ENCODE data around the gene OR6V1. TPM values are rescaled to one million over a fixed set of nuclear protein-coding genes. Genes with fewer than 3 reads are reported as not detected.

Gene OR6V1
- total and polyA plus RNA-seq, 2 donors (not counting 1 experiment from before 2014, with no cell fraction given), result not detected

GRCh38 chr7:143015926-143016490 lies 36.1 kb upstream of the OR6V1 start:
- Histone ChIP-seq H2AFZ (ENCODE audit: insufficient read depth, low read depth, low read length, poor library complexity, severe bottlenecking) (no peak overlapping the region), H4K20me1 (ENCODE audit: control insufficient read depth, insufficient read depth, low read length, poor library complexity, severe bottlenecking) (no peaks in the 10 kb centered on the region), H3K4me1 (ENCODE audit: control insufficient read depth in 2 of 2, insufficient read depth in 2 of 2, low read length in 2 of 2) (peaks cover 72 to 73% of the 10 kb centered on the region in 2 donors), H3K9ac (ENCODE audit: low read length) (peak overlapping the region; percentile 58), H3K27me3 (replicated peaks in 1 of 4; ENCODE audit: control extremely low read depth in 1 of 4, control insufficient read depth in 3 of 4, insufficient read depth in 4 of 4, low read length in 3 of 4) (no peaks in the 10 kb centered on the region), H3K27ac (ENCODE audit: low read length in 2 of 2) (peak overlapping the region; percentile 81 to 85), H3K79me2 (ENCODE audit: control insufficient read depth, insufficient read depth, low read length) (no peaks in the 10 kb centered on the region), H3K4me3 (ENCODE audit: control extremely low read depth in 1 of 5, extremely low read depth in 1 of 5, insufficient read depth in 1 of 5, low read depth in 2 of 5, low read length in 4 of 5) (peak overlapping the region in 1 of 5 experiments; percentile 60), H3K4me2 (replicated peaks; ENCODE audit: low read depth, low read length, poor library complexity, severe bottlenecking) (peak overlapping the region; percentile 78), H3K9me3 (ENCODE audit: control extremely low read depth in 1 of 3, control insufficient read depth in 2 of 3, insufficient read depth in 1 of 3, low read length in 2 of 3) (peaks cover 0 to 6% (median 0%) of the 10 kb centered on the region in 3 donors), H3K36me3 (replicated peaks in 1 of 2; ENCODE audit: control extremely low read depth in 1 of 2, control insufficient read depth in 1 of 2, extremely low read depth in 1 of 2, insufficient read depth in 2 of 2, low read length in 1 of 2) (no peaks in the 10 kb centered on the region)
- Mint-ChIP-seq H3K4me3 (peak overlapping the region; percentile 24), H3K4me1 (peaks cover 77% of the 10 kb centered on the region), H3K9me3 (ENCODE audit: insufficient read depth) (no peaks in the 10 kb centered on the region), H3K27ac (peak overlapping the region; percentile 78), H3K27me3 (no peaks in the 10 kb centered on the region)
- intact Hi-C loops (cut with micrococcal nuclease), result loop anchor here (2.0 kb wide), 1 partner anchor 69 kb away; no protein-coding TSS in a partner anchor
- ChIA-PET POLR2A (no interaction called here), CTCF (interaction anchor here (0.6 to 24.7 kb wide), 10 partner anchors 7 to 390 kb away, joined by 3 to 809 read pairs (median 8); partner anchors contain the start of genes TAS2R39 and TAS2R40)
- ATAC-seq (ENCODE audit: low read depth), result no peak
- TF ChIP-seq EZH2 (IDR thresholded peaks at IDR 0.05; ENCODE audit: borderline replicate concordance, insufficient read depth, low read depth, low read length, poor library complexity, severe bottlenecking), result no peak
- TF ChIP-seq, protein P1, sequence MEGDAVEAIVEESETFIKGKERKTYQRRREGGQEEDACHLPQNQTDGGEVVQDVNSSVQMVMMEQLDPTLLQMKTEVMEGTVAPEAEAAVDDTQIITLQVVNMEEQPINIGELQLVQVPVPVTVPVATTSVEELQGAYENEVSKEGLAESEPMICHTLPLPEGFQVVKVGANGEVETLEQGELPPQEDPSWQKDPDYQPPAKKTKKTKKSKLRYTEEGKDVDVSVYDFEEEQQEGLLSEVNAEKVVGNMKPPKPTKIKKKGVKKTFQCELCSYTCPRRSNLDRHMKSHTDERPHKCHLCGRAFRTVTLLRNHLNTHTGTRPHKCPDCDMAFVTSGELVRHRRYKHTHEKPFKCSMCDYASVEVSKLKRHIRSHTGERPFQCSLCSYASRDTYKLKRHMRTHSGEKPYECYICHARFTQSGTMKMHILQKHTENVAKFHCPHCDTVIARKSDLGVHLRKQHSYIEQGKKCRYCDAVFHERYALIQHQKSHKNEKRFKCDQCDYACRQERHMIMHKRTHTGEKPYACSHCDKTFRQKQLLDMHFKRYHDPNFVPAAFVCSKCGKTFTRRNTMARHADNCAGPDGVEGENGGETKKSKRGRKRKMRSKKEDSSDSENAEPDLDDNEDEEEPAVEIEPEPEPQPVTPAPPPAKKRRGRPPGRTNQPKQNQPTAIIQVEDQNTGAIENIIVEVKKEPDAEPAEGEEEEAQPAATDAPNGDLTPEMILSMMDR (IDR thresholded peaks at IDR 0.05), result no peak
- WGBS (ENCODE audit: insufficient coverage), result no CpG with 5 or more reads among the region's 3 CpGs
- DNase-seq, result no peak

DNA sequence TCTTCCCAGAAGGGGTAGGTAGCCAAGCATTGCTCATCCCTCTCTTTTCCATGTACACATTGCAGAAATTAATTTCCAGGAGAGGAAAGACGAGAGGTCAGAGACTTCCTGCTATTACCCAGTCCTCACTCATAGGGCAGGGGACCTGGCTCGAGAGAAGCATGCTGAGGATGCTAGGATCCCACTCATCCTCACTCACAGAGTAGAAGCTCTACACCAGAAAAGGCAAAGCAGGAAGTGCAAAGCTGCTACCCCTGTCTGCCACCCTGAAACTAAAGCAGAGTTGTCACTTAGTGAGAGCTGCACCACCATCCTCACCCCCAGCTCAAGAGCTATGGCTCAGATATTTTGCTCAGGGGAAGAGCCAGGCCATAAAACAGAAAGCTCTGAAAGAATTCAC lies 35.1 kb upstream of the OR6V1 start:
- Histone ChIP-seq H3K79me2 (ENCODE audit: control insufficient read depth, insufficient read depth, low read length) (no peaks in the 10 kb centered on the region), H3K27me3 (replicated peaks in 1 of 4; ENCODE audit: control extremely low read depth in 1 of 4, control insufficient read depth in 3 of 4, insufficient read depth in 4 of 4, low read length in 3 of 4) (no peaks in the 10 kb centered on the region), H4K20me1 (ENCODE audit: control insufficient read depth, insufficient read depth, low read length, poor library complexity, severe bottlenecking) (no peaks in the 10 kb centered on the region), H3K4me3 (ENCODE audit: control extremely low read depth in 1 of 5, extremely low read depth in 1 of 5, insufficient read depth in 1 of 5, low read depth in 2 of 5, low read length in 4 of 5) (peak overlapping the region in 1 of 5 experiments; percentile 8), H3K4me2 (replicated peaks; ENCODE audit: low read depth, low read length, poor library complexity, severe bottlenecking) (peak overlapping the region; percentile 78), H3K36me3 (replicated peaks in 1 of 2; ENCODE audit: control extremely low read depth in 1 of 2, control insufficient read depth in 1 of 2, extremely low read depth in 1 of 2, insufficient read depth in 2 of 2, low read length in 1 of 2) (no peaks in the 10 kb centered on the region), H3K27ac (ENCODE audit: low read length in 2 of 2) (peak overlapping the region; percentile 30 to 81), H3K4me1 (ENCODE audit: control insufficient read depth in 2 of 2, insufficient read depth in 2 of 2, low read length in 2 of 2) (peaks cover 63 to 64% of the 10 kb centered on the region in 2 donors), H3K9me3 (ENCODE audit: control extremely low read depth in 1 of 3, control insufficient read depth in 2 of 3, insufficient read depth in 1 of 3, low read length in 2 of 3) (peaks cover 0 to 6% (median 0%) of the 10 kb centered on the region in 3 donors), H2AFZ (ENCODE audit: insufficient read depth, low read depth, low read length, poor library complexity, severe bottlenecking) (peak overlapping the region; percentile 57), H3K9ac (ENCODE audit: low read length) (peak overlapping the region; percentile 11)
- Mint-ChIP-seq H3K4me1 (peaks cover 69% of the 10 kb centered on the region), H3K27ac (peak overlapping the region; percentile 68), H3K9me3 (ENCODE audit: insufficient read depth) (no peaks in the 10 kb centered on the region), H3K4me3 (peak overlapping the region; percentile 57), H3K27me3 (no peaks in the 10 kb centered on the region)
- ChIA-PET POLR2A (no interaction called here), CTCF (interaction anchor here (1.0 to 24.7 kb wide), 7 partner anchors 8 to 391 kb away, joined by 3 to 809 read pairs (median 16); partner anchors contain the start of gene TAS2R40)
- DNase-seq (peak; percentile 34), ATAC-seq (ENCODE audit: low read depth) (peak; percentile 48)
- 57% methylated on average over 1 of the region's 2 CpGs for WGBS (ENCODE audit: insufficient coverage)
- intact Hi-C loops (cut with micrococcal nuclease), result loop anchor here (2.0 kb wide), 1 partner anchor 68 kb away; no protein-coding TSS in a partner anchor
- TF ChIP-seq, protein P1 (IDR thresholded peaks at IDR 0.05), result no peak

Measured in B cell (primary cell).